Stimulated activated CD8-positive, alpha-beta memory T cell treated with anti-CD3 and anti-CD28 coated beads, Interleukin-15, amount 100 ng/mL, for 4 hours (primary cell): ENCODE results near the gene PDXP.
"Not testable (repeated sequence)": the region's sequence is repeated elsewhere in the genome, so short reads cannot be mapped to it uniquely, and the experiment has no call there.

Experiments
- DNase-seq, 2 donors: peaks; one replicate each; pipeline ENCODE4 v3.0.0-alpha.2; 2020; ENCODE audit warnings: low read depth in 2 of 2

Gene PDXP

DNA sequence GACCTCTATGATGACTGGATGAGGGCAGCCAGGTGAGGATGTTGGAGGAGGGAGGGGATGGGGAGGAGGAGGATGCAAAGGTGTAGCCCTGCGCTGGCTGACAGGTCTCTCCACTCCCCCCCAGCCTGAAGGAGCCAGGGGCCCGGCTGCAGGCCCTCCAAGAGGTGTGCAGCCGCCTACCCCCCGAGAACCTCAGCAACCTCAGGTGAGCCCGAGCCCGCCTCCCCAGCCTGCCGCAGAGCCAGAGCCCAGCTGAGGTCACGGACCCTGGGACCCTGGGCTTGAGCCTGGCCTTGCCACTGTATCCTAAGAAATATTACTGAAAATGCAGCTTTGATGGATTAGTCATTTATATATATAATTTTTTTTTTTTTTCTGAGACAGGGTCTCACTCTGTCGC is 11.2 kb upstream of the PDXP start:
- DNase-seq: no peak

DNA sequence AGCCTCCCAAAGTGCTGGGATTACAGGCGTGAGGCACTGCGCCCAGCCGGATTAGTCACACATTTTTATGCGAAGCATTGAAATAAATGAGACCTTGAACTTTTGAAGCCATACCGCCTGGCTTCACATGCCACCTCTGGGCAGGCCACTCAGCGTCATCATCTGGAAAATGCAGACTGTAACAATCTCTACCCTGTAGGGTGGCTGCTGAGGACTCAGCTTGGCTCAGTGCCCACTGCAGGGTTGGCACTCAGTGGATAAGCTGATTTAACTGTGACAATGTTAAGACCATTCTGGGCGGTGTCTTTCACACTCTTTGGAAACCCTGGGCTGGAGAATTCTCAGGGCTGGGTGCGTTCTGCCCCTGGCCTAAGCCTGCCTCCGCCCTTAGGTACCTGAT is 10.6 kb upstream of the PDXP start:
- no peak for DNase-seq

DNA sequence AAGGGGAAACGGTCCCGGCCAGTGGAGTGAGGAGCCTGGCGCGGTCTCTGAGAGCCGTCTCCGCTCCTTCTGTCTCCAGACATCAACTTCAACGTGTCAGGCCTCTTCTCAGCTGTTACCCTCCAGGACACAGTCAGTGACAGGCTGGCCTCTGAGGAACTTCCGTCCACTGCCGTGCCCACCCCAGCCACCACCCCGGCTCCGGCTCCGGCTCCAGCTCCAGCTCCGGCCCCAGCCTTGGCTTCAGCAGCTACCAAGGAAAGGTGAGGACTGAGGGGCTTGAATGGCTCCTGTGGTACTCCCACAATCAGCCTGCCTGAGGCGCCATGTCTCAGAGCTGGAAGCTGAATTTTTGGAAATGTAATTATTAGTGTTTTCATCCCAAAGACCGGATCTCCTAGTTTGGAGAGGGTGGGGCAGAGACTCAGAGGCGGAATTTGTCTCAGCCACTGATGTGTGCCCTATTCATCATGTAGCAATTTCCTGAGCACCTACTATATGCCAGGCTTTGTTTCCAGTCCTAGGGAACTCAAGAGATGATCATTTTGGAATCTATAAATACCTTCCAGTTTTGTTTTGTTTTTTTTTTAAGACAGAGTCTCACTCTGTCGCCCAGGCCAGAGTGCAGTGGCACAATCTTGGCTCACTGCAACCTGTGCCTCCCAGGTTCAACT is 7.9 kb upstream of the PDXP start:
- no peak for DNase-seq

DNA sequence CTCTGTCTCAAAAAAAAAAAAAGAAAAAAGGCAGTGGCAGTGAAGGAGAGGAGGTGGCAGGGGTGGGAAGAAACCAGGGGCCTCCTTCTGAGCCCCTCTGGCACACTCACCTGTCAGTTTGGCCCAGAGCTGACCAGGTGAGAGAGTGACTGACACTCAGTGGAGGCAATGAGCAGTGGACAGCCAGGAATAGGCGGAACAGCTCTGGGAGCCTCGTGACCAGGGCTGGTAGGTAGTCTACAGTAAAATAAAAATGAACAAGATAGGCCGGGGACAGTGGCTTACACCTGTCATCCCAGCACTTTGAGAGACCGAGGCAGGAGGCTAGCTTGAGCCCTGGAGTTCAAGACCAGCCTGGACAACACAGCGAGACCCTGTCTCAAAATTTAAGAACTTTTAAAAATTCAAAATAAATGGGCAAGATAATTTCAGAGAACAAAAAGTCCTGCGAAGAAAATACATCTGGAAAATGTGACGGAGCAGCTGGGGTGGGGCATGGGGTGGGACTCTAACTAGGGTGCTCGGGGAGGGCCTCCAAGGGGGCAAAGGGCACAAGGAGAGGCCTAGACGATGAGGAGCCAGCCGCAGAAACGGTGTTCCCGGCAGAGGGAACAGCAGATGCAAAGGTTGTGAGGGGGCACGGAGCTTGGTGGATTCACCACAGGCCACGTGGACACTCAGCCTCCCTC is 3.8 kb upstream of the PDXP start:
- DNase-seq: no peak

DNA sequence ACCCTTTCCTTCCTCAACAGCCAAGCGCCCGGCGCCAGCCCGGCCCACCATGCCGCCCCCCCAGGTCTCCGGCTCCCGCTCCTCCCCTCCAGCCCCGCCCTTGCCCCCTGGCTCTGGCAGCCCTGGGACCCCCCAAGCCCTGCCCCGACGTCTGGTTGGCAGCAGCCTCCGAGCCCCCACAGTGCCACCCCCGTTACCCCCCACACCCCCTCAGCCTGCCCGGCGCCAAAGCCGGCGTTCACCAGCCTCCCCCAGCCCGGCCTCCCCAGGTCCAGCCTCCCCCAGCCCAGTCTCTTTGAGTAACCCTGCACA is 3.3 kb upstream of the PDXP start:
- no peak for DNase-seq

DNA sequence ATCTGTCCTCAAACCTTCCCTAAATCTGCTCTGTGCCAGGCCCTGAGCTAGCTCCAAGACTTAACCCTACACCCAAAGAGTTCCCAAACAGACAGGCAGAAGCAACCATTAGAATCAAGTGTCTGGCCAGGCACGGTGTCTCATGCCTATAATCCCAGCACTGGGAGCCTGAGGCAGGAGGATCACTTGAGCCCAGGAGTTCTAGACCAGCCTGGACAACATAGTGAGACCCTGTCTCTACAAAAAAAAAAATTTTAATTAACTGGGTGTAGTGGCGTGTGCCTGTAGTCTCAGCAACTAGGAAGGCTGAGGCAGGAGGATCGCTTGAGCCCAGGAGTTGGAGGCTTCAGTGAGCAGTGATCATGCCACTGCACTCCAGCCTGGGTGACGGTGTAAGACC is 1.9 kb upstream of the PDXP start:
- DNase-seq: not testable (repeated sequence)

DNA sequence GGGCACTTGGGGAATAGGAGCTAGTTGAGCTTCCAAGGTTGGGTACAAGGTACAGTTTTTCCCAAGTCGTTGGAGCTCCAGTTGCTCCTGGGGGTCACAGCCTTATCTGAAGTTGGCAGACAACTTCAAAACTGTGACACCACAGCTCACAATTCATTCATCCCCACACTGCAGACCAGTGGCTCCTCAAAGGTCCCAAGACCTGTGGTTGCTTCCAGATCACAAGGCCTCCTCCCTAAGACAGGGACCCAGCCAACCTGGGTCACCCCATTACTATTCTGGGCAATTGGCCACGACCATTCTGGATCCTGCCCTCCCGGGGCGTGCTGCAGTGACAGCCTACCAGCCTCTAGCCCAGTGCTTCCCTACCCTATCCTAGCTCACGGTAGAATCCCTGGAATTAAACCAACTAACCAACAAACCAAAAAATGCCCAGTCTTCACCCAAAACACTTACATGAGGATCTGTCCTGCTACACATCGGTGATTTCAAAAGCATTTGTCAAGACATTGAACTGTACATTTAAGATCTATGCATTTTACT is 862 bp upstream of the PDXP start:
- DNase-seq: no peak

DNA sequence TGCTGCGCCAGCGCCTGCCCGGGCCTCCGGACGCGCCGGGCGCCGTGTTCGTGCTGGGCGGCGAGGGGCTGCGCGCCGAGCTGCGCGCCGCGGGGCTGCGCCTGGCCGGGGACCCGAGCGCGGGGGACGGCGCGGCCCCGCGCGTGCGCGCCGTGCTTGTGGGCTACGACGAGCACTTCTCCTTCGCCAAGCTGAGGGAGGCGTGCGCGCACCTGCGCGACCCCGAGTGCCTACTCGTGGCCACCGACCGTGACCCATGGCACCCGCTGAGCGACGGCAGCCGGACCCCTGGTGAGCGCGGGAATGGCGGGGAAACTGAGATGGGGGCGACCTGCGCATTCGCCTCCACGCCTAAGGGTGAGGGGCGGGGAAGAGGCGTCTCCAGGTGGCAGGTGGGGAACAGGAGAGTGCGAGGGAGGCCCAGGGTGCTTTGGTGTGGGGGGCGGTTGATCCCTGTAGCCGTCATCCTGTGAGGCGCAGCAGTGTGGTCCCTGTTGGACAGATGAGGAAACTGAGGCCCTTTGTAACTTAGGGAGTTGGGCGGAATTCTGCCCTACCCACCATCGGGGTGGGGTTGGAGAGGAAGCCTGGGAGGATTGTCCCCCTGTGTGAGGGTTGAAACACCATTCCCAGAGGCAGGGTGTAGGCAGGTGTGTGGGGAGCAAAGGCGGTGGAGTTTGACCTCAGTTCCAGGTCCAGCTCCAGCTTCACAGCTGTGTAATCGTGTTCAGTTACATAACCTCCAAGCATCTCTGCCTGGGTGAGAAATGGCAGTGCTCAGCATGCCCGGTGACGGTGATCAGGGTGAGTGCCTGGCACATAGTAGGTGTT is 758 bp downstream of the PDXP start:
- no peak for DNase-seq

DNA sequence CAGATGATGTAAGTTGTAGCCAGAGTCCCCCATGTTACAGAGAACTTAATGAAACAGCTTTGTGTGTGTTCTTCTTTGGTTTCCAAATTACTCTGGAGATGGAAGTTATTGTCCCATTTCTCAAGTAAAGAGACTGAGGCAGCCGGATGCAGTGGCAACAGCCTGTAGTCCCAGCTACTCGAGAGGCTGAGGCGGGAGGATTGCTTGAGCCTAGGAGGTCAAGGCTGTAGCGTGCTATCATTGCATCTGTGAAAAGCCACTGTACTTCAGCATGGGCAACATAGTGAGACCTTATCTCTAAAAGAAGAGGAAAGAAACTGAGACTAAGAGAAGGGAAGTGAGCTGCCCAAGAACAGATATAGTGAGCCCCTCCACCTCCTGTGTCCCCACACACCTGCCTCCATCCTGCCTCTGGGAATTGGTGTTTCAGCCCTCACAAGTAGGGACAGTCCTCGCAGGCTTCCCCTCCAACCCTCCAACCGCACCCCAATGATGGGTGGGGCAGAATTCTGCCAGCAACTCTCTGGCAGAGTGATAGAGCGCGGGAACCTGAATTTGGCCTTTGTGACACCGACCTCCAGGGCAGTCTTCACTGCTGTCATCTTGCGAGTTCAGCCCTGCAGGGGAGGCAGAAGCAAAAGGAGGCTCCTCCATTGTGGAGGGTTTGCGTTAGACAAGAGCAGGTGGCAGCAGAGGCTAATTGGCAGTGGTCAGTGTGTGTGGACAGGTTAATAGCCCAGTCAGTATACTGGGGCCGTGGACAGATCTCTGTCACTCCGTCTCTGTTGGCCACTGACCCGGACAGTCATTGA is 1.6 kb downstream of the PDXP start:
- DNase-seq: no peak

DNA sequence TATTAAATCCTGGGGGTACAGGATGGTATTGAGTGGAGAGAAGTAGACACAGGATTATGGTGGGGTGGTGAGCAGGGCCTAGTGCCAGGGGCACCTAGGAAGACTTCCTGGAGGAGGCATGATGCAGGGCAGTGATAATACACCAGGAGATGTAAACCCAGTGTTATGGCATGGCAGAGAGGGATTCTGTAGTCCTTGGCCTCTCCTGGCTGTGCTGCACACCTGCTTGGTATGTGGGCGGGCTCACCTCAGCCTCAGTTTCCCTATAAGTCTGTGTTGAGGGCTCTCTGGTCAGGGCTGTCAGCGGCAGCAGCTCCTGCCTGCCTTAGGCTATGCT is 2.2 kb downstream of the PDXP start:
- DNase-seq: no peak

DNA sequence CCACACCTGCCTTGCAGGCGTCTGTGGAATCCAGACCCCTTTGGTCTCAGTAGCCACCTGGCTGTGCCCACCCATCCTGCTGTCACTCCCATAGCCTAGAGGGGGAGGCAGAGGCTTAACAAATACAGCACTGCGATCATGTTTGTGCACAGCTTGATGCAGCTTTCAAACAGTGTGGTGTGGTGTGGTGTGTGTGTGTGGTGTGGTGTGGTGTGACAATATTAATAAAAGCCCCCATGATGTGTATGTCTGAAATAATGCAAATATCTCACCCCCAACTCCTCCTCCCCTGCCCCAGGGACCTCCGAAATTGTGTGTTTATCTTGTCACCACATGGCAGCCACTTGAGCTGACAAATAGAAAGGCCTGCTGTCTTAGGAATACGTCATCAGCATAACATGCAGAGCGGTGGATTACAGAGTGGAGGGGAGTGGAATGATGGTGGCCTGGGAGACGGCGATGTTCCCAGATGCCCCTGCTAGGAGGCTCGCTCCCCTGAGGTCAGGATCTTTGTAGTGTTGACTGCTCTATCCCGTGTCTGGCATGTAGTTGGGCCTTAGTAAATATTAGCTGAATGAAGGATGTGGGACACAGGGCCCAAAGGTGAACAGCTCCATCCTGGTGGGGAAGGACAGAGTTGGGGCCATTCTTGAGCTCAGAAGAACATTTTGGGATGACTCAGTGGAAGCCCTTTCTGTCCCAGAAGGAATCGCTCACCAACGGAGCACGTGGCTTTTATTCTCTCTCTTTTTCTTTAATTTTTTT is 2.8 kb downstream of the PDXP start:
- no peak for DNase-seq

DNA sequence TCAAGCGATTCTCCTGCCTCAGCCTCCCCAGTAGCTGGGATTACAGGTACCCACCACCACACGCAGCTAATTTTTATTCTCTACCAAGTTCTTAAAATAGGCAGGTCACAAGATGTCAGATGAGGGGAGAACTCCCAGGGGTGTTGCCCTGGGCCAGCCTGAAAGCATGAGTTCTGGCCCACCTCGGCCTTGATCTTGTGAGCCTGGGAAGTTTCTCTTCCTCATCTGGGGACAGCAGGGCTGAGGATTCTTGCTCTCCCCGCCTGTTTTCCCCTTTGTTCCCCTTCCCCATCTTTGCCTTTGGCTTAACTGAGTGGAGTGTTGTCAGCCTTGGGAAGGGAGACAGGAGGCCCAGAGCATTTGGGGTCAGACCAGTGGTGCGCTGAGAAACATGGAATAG is 3.5 kb downstream of the PDXP start:
- DNase-seq: no peak

DNA sequence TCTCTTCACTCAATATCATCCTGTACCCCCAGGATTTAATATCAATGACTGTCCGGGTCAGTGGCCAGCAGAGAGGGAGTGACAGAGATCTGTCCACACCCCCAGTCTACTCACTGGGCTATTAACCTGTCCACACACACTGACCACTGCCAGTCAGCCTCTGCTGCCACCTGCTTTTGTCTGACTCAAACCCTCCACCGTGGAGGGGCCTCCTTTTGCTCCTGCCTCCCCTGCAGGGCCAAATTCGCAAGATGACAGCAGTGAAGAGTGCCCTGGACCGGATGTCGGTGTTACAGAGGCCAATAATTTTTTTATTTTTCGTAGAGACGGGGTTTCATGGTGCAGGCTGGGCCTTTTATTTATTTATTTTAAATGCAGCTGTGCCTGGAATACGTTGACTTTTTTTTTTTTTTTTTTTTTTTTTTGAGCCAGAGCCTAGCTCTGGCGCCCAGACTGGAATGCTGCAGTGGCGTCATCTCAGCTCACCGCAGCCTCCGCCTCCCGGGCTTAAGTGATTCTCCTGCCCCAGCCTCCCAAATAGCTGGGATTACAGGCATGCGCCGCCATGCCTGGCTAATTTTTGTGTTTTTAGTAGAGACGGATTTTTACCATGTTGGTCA is 5.1 kb downstream of the PDXP start:
- no peak for DNase-seq

DNA sequence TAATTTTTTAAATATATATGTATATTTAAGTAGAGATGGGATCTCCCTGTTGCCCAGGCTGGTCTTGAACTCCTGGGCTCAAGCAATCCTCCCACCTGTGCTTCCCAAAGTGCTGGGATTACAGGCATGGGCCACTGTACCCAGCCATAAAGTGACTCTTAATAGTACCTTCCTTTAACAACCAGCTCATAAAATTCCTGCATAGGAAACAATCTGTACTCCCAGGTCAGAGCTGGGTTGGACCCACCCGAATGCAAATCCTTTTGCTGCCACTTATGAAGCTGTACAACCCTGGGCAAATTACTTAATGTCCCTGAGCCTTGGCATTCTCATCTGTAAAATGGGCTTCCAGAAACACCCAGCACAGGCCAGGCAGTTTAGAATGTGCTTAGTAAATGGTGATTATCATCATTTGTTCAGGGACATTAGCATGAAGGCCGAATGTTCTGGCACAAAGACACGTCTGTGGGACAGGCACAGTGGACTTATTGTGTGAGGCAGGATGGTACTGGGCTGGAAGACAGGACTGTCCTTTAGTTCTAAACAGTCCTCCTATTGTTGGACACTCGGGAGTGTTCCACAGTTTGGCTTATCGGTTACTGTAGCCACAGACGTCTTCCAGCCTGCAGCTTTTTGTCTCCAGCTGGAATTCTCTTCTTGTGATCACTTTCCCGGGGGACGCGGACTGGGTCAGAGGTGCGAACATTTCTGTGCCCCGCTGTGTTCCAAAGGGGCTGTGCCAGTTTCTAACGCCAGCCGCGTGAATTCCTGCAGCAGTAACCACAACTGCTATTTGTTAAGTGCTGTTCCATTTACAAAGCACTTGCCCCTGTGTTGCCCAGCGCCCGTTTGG is 6.0 kb downstream of the PDXP start:
- no peak for DNase-seq

DNA sequence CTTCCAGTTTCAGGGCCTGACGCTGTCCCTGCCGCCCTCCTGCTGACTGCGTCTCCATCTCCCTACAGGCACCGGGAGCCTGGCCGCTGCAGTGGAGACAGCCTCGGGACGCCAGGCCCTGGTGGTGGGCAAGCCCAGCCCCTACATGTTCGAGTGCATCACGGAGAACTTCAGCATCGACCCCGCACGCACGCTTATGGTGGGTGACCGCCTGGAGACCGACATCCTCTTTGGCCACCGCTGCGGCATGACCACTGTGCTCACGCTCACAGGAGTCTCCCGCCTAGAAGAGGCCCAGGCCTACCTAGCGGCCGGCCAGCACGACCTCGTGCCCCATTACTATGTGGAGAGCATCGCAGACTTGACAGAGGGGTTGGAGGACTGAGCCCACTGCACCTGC is 7.0 kb downstream of the PDXP start:
- no peak for DNase-seq

DNA sequence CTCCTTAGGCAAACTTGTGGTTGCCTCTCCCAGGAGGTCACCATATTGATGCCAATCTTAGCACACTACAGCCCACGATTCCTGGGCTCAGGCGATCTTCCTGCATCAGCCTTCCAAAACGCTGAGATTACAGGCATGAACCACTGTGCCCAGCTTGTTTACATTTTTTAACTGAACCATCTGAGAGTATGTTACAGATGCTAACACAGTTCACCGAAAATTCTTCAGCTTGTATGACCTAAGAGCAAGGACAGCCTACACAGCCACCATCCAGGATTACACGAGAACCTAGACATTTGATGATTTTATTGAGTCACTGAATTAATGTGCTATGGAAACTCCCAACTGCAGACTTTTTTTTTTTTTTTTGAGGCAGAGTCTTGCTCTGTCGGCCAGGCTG is 11.1 kb downstream of the PDXP start:
- DNase-seq: no peak

DNA sequence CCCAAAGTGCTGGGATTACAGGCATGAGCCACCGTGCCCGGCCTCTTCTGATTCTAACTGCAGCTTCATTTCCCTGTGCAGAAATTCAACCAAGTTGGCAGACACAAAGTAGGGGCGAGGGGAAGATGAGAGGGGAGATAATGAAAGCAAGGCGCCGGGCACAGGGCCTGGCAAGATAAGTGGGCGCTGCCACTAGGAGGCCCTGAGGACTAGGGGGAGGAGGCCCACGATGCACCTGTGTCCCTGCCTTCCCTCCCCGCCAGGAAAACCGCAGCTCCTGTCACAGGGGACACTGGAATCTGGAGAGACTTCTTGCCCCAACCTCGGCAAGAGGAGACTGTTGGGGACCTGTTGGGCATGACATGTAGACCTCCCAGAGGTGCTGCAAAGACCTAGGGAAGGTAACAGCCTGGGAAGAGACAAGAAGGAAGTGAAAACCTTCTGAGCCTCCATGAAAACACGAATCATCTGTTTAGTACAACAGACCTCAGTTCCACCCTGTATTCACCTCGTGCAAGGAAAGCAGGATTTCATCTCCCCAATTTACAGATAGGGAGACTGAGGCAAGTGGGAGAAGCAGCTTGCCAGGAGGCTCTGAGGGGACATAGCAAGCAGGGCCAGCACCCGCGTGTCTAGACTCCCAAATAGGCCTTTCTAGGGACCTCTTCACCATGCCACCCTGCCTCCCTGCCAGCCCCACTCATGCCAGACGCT is 13.8 kb downstream of the PDXP start:
- no peak for DNase-seq

DNA sequence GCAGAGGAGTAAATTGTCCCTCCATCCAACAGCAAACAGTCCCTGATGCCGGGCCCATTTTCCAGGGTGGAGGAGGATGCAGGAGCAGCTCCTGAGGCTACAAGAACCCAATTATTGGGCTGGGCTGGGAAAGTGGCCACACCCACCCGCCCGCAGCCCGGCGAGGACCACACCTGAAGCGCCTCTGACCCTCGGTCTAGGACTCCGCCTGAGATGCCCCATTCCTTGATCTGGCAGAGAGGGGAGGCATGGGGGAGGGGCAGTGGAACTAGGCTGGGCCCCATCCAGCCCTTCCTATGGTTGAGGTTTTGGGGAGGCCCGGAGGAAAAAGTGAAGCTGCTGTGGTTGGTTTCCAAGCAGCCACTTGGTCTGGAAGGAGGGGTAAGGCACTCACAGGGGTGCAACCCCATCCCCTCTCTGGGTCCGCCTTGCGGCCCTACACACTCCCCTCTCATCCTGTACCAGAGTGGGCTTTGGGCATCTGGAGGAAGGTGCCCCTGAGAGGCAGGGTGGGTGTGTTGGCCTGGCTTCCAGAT is 14.5 kb downstream of the PDXP start:
- no peak for DNase-seq

DNA sequence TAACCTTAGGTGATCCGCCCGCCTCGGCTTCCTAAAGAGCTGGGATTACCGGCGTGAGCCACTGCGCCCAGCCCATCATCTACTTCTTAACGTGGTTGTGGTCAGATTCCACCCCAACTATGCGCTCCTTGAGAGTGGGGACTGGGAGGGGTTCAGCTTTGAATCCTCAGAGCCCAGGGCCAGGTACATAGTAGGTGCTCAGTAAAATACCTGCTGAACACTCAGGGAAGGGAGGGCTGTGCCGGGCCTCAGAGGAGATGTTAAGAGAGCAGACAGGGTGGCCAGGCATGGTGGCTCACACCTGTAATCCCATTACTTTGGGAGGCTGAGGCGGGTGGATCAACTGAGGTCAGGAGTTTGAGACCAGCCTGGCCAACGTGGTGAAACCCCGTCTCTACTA is 15.7 kb downstream of the PDXP start:
- DNase-seq: no peak
